HEK293 (cell line): ENCODE results near the gene LBH.

Experiments
- CTCF ChIA-PET: fragments of 350-600 bp; formaldehyde crosslinking; extraction: SDS; loops from one replicate; lab custom pipeline; 2021; ENCODE audit warnings: antibody characterized with exemption; lab: Yijun Ruan, JAX
- POLR2A ChIA-PET: fragments of 300-600 bp; formaldehyde crosslinking; extraction: SDS; loops from one replicate; lab custom pipeline; 2020; ENCODE audit warnings: antibody characterized with exemption, inconsistent platforms; lab: Yijun Ruan, JAX
- H3K27ac ChIP-seq: fragments of 200-500 bp; sonication (Bioruptor generic); 2 replicates; pipeline ENCODE4 v1.5.1; 2014; ENCODE audit warnings: low read depth, low read length, control low read depth, inconsistent platforms; ENCODE audit errors: extremely low read depth
- H3K36me3 ChIP-seq, 2 experiments: fragments of 200-500 bp in 1 of 2; sonication (Bioruptor generic) in 1 of 2; 1 replicate in 1 of 2; 2 replicates in 1 of 2; pipeline ENCODE4 v1.5.1; 2014 to 2017; ENCODE audit warnings: inconsistent platforms in 2 of 2, low read length in 2 of 2; ENCODE audit not compliant: control insufficient read depth in 2 of 2, insufficient read depth in 1 of 2
- H3K4me1 ChIP-seq: fragments of 200-500 bp; sonication (Bioruptor generic); 2 replicates; pipeline ENCODE4 v1.5.1; 2014; ENCODE audit warnings: mild to moderate bottlenecking, low read length, inconsistent platforms; ENCODE audit not compliant: control insufficient read depth, insufficient read depth
- H3K4me3 ChIP-seq: 2 replicates; pipeline ENCODE4 v1.5.1; 2011; ENCODE audit warnings: low read depth, mild to moderate bottlenecking, control low read depth, low read length, moderate library complexity
- H3K9me3 ChIP-seq: fragments of 200-500 bp; sonication (Bioruptor generic); 2 replicates; pipeline ENCODE4 v1.5.1; 2014; ENCODE audit warnings: low read depth, low read length, inconsistent platforms; ENCODE audit not compliant: control insufficient read depth, insufficient read depth
- KLF16 ChIP-seq: fragments of 450-650 bp; formaldehyde crosslinking; IDR thresholded peaks from 2 replicates; pipeline ENCODE4 v1.5.1; 2017; ENCODE audit warnings: missing biosample characterization, missing genetic modification characterization
- WT1 ChIP-seq: fragments of 450-650 bp; formaldehyde crosslinking; IDR thresholded peaks from 2 replicates; pipeline ENCODE4 v1.5.1; 2016; ENCODE audit warnings: missing biosample characterization, missing genetic modification characterization
- ZBTB7A ChIP-seq: fragments of 450-650 bp; formaldehyde crosslinking; IDR thresholded peaks from 2 replicates; pipeline ENCODE4 v1.5.1; 2016; ENCODE audit warnings: low read depth, missing biosample characterization, missing genetic modification characterization
- ZNF19 ChIP-seq: fragments of 450-650 bp; formaldehyde crosslinking; IDR thresholded peaks from 2 replicates; pipeline ENCODE4; 2016; ENCODE audit warnings: missing biosample characterization, missing genetic modification characterization, low read depth
- ZNF2 ChIP-seq: fragments of 450-650 bp; formaldehyde crosslinking; IDR thresholded peaks from 2 replicates; pipeline ENCODE4 v1.5.1; 2016; ENCODE audit warnings: missing biosample characterization, missing genetic modification characterization
- ZNF274 ChIP-seq, 2 experiments: fragments of 200-500 bp in 1 of 2; fragments of 450-650 bp in 1 of 2; sonication (Bioruptor generic) in 1 of 2; formaldehyde crosslinking in 1 of 2; IDR thresholded peaks; 2 replicates each; pipeline versions ENCODE4 v1.5.1 to v1.6.1; 2014 to 2016; ENCODE audit warnings: borderline replicate concordance in 1 of 2, inconsistent platforms in 1 of 2, low read length in 1 of 2, missing biosample characterization in 1 of 2, missing genetic modification characterization in 1 of 2
- ZNF324 ChIP-seq: fragments of 450-650 bp; formaldehyde crosslinking; IDR thresholded peaks from 2 replicates; pipeline ENCODE4 v1.5.1; 2016; ENCODE audit warnings: missing biosample characterization, missing genetic modification characterization
- ZNF37A ChIP-seq: fragments of 450-650 bp; IDR thresholded peaks from 2 replicates; pipeline ENCODE4 v1.5.1; 2018; ENCODE audit warnings: missing biosample characterization, missing genetic modification characterization
- ZNF394 ChIP-seq: fragments of 450-650 bp; formaldehyde crosslinking; IDR thresholded peaks from 2 replicates; pipeline ENCODE4 v1.5.1; 2016; ENCODE audit warnings: missing biosample characterization, missing genetic modification characterization, mild to moderate bottlenecking, moderate library complexity, borderline replicate concordance
- ZNF610 ChIP-seq: fragments of 450-650 bp; formaldehyde crosslinking; IDR thresholded peaks from 2 replicates; pipeline ENCODE4 v1.5.1; 2016; ENCODE audit warnings: missing biosample characterization, missing genetic modification characterization, borderline replicate concordance
- ZNF747 ChIP-seq: fragments of 450-650 bp; formaldehyde crosslinking; IDR thresholded peaks from 2 replicates; pipeline ENCODE4 v1.5.1; 2016; ENCODE audit warnings: missing biosample characterization, missing genetic modification characterization
- ZNF837 ChIP-seq: fragments of 450-650 bp; formaldehyde crosslinking; IDR thresholded peaks from 2 replicates; pipeline ENCODE4 v1.5.1; 2016; ENCODE audit warnings: missing biosample characterization, missing genetic modification characterization
- ZSCAN16 ChIP-seq: fragments of 450-650 bp; formaldehyde crosslinking; IDR thresholded peaks from 2 replicates; pipeline ENCODE4 v1.5.1; 2016; ENCODE audit warnings: missing biosample characterization, missing genetic modification characterization
- ZXDB ChIP-seq: fragments of 450-650 bp; formaldehyde crosslinking; IDR thresholded peaks from 2 replicates; pipeline ENCODE4 v1.5.1; 2016; ENCODE audit warnings: missing biosample characterization, missing genetic modification characterization
- TF ChIP-seq, protein P1 (sequence below): fragments of 450-650 bp; formaldehyde crosslinking; IDR thresholded peaks from 2 replicates; pipeline ENCODE4 v1.5.1; 2016; ENCODE audit warnings: missing biosample characterization, missing genetic modification characterization
- TF ChIP-seq, protein P2 (sequence below): fragments of 450-650 bp; IDR thresholded peaks from 2 replicates; pipeline ENCODE4 v1.5.1; 2018; ENCODE audit warnings: missing biosample characterization, mild to moderate bottlenecking, missing genetic modification characterization
- TF ChIP-seq, protein P3 (sequence below): fragments of 450-650 bp; formaldehyde crosslinking; IDR thresholded peaks from 2 replicates; pipeline ENCODE4 v1.5.1; 2016; ENCODE audit warnings: missing biosample characterization, missing genetic modification characterization
- TF ChIP-seq, protein P4 (sequence below): fragments of 450-650 bp; formaldehyde crosslinking; IDR thresholded peaks from 2 replicates; pipeline ENCODE4 v1.5.1; 2016; ENCODE audit warnings: missing biosample characterization, missing genetic modification characterization
- TF ChIP-seq, protein P5 (sequence below): IDR thresholded peaks from 2 replicates; pipeline ENCODE4 v1.6.1; 2011; ENCODE audit warnings: mild to moderate bottlenecking, low read depth, low read length, borderline replicate concordance

LBH gene

DNA sequence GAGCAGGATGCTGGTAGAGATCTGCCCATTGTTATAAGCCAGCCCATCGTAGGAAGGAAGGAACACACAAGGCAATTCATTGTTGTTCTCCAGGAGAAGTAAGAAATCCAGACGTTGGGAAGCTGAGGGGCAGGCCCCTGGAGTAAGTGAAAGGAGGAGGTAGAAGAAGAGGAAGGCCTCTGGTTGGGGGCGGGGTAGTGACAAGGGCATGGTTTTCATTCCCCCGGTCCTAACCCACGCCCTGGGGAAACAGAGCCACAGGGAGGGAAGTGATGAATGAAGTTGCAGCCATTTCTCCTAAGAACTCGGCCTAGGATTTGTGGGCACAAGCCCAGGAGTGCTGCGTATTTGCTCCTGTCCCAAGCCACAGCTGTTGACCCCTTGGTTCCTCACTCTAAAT lies 18.0 kb downstream of the LBH start:
- H3K9me3 ChIP-seq = no peaks in the 10 kb centered on the region
- no peak overlapping the region for H3K27ac ChIP-seq
- no peaks in the 10 kb centered on the region for H3K36me3 ChIP-seq
- no peak for TF ChIP-seq ZSCAN16 (tag by site-specific recombination)
- TF ChIP-seq, protein P1, sequence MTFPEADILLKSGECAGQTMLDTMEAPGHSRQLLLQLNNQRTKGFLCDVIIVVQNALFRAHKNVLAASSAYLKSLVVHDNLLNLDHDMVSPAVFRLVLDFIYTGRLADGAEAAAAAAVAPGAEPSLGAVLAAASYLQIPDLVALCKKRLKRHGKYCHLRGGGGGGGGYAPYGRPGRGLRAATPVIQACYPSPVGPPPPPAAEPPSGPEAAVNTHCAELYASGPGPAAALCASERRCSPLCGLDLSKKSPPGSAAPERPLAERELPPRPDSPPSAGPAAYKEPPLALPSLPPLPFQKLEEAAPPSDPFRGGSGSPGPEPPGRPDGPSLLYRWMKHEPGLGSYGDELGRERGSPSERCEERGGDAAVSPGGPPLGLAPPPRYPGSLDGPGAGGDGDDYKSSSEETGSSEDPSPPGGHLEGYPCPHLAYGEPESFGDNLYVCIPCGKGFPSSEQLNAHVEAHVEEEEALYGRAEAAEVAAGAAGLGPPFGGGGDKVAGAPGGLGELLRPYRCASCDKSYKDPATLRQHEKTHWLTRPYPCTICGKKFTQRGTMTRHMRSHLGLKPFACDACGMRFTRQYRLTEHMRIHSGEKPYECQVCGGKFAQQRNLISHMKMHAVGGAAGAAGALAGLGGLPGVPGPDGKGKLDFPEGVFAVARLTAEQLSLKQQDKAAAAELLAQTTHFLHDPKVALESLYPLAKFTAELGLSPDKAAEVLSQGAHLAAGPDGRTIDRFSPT (tag by site-specific recombination) = no peak
- TF ChIP-seq, protein P2, sequence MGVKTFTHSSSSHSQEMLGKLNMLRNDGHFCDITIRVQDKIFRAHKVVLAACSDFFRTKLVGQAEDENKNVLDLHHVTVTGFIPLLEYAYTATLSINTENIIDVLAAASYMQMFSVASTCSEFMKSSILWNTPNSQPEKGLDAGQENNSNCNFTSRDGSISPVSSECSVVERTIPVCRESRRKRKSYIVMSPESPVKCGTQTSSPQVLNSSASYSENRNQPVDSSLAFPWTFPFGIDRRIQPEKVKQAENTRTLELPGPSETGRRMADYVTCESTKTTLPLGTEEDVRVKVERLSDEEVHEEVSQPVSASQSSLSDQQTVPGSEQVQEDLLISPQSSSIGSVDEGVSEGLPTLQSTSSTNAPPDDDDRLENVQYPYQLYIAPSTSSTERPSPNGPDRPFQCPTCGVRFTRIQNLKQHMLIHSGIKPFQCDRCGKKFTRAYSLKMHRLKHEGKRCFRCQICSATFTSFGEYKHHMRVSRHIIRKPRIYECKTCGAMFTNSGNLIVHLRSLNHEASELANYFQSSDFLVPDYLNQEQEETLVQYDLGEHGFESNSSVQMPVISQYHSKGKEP = no peak
- TF ChIP-seq ZNF837 (tag by site-specific recombination) = no peak
- no peak for TF ChIP-seq ZNF19 (tag by site-specific recombination)
- TF ChIP-seq ZBTB7A (tag by site-specific recombination) = no peak
- TF ChIP-seq ZNF747 (tag by site-specific recombination) = no peak
- TF ChIP-seq ZNF324 (tag by site-specific recombination) = no peak
- TF ChIP-seq ZNF274 (IDR thresholded peaks at IDR 0.05; ENCODE audit: low read length) = no peak
- TF ChIP-seq ZNF274 (tag by site-specific recombination; IDR thresholded peaks at IDR 0.05; ENCODE audit: borderline replicate concordance) = no peak
- TF ChIP-seq, protein P3, sequence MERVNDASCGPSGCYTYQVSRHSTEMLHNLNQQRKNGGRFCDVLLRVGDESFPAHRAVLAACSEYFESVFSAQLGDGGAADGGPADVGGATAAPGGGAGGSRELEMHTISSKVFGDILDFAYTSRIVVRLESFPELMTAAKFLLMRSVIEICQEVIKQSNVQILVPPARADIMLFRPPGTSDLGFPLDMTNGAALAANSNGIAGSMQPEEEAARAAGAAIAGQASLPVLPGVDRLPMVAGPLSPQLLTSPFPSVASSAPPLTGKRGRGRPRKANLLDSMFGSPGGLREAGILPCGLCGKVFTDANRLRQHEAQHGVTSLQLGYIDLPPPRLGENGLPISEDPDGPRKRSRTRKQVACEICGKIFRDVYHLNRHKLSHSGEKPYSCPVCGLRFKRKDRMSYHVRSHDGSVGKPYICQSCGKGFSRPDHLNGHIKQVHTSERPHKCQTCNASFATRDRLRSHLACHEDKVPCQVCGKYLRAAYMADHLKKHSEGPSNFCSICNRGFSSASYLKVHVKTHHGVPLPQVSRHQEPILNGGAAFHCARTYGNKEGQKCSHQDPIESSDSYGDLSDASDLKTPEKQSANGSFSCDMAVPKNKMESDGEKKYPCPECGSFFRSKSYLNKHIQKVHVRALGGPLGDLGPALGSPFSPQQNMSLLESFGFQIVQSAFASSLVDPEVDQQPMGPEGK = no peak
- TF ChIP-seq, protein P4, sequence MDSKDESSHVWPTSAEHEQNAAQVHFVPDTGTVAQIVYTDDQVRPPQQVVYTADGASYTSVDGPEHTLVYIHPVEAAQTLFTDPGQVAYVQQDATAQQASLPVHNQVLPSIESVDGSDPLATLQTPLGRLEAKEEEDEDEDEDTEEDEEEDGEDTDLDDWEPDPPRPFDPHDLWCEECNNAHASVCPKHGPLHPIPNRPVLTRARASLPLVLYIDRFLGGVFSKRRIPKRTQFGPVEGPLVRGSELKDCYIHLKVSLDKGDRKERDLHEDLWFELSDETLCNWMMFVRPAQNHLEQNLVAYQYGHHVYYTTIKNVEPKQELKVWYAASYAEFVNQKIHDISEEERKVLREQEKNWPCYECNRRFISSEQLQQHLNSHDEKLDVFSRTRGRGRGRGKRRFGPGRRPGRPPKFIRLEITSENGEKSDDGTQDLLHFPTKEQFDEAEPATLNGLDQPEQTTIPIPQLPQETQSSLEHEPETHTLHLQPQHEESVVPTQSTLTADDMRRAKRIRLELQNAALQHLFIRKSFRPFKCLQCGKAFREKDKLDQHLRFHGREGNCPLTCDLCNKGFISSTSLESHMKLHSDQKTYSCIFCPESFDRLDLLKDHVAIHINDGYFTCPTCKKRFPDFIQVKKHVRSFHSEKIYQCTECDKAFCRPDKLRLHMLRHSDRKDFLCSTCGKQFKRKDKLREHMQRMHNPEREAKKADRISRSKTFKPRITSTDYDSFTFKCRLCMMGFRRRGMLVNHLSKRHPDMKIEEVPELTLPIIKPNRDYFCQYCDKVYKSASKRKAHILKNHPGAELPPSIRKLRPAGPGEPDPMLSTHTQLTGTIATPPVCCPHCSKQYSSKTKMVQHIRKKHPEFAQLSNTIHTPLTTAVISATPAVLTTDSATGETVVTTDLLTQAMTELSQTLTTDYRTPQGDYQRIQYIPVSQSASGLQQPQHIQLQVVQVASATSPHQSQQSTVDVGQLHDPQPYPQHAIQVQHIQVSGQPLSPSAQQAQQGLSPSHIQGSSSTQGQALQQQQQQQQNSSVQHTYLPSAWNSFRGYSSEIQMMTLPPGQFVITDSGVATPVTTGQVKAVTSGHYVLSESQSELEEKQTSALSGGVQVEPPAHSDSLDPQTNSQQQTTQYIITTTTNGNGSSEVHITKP (tag by site-specific recombination) = no peak
- TF ChIP-seq, protein P5, sequence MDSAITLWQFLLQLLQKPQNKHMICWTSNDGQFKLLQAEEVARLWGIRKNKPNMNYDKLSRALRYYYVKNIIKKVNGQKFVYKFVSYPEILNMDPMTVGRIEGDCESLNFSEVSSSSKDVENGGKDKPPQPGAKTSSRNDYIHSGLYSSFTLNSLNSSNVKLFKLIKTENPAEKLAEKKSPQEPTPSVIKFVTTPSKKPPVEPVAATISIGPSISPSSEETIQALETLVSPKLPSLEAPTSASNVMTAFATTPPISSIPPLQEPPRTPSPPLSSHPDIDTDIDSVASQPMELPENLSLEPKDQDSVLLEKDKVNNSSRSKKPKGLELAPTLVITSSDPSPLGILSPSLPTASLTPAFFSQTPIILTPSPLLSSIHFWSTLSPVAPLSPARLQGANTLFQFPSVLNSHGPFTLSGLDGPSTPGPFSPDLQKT = no peak
- TF ChIP-seq ZNF394 (tag by site-specific recombination) = no peak
- no peak for TF ChIP-seq ZXDB (tag by site-specific recombination)
- TF ChIP-seq ZNF2 (tag by site-specific recombination) = no peak
- no peak for TF ChIP-seq KLF16 (tag by site-specific recombination)
- TF ChIP-seq ZNF37A (tag by site-specific recombination) = no peak
- no peak for TF ChIP-seq ZNF610
- no peak for TF ChIP-seq WT1
- TF ChIP-seq, all 188 proteins: peak for 0
- CTCF ChIA-PET = interaction anchor here (1.7 kb wide), 1 partner anchor 10 kb away, joined by 13 read pairs; no protein-coding TSS in a partner anchor
- POLR2A ChIA-PET = no interaction called here
- Histone ChIP-seq H3K4me3 (no peak overlapping the region), H3K4me1 (peaks cover 6% of the 10 kb centered on the region; the same call in 1 of the 2 replicates)
